CD4-positive, alpha-beta T cell treated with Interleukin-4 for 4 hours (primary cell): Measurements from ENCODE around the gene SCAMP5.

Experiments used
- DNase-seq: peaks from one replicate; pipeline ENCODE4 v3.0.0-alpha.2; 2020

SCAMP5 gene

GRCh38 chr15:74978077-74978476 lies 17.3 kb upstream of the SCAMP5 start:
- DNase-seq, result no peak

DNA sequence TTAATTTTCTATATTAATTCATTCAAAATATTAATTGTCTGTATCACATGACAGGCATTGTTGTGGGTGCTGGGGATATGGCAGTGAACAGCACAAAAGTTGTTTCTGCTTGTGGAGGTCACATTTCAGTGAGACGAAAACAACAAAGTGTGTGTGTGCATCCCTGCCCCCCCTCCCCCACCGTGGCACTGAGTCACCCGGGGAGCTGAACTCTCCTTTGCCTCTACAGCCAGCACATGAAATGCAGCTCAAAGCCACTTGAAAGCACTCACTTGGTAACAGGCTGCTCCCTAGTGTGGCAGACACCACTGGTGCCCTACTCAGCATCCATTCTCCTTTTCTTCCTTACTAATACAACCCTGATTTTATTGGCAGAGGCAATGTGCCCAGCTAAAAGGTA lies 16.9 kb upstream of the SCAMP5 start:
- DNase-seq, result peak; percentile 13

DNA sequence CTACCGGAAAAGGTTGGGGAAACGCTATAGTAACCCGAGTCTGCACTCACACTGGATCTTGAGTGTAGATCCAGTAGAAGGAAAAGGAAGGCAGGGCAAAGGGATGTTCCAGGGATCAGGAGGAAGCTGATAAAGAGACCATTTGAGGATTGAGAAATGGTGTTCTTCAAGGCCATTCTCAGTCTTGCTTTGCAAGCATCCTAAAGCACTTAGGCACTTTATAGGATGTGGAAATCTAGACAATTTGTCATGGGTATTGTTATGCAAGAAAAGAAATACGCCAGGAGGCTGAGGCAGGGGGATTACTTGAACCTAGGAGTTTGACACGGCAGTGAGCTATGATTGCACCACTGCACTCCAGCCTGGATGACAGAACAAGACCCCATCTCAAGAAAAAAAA lies 13.2 kb upstream of the SCAMP5 start:
- no peak for DNase-seq

DNA sequence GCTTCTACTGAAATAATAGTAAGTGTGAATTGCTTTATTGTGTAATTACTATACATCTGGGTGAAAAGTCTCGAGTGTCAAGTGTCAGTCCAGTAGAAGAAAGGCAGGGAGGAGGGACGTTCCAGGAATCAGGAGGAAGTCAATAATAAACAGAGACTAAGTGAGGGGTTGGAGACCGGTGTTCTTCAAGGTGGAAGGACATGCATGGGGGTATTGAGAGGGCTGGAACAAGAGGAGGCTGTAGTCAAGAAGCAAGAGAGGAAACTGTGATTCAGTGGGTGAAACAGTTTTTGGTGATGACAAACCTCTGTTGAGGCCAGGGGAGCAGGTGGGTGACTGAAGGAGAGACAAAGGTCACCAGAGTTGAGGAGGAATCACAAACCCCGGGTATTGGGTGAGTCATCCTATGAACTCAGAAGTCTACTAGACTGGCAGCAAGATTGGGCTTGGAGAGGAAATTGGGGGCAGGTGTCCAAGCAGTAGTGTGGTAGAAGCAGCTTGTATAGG lies 11.6 kb upstream of the SCAMP5 start:
- no peak for DNase-seq

- DNase-seq, result peak; percentile 4
These were observed 7.2 kb upstream of the SCAMP5 start for GRCh38 chr15:74988007-74988800.

GRCh38 chr15:74989527-74989926 lies 5.8 kb upstream of the SCAMP5 start:
- no peak for DNase-seq

DNA sequence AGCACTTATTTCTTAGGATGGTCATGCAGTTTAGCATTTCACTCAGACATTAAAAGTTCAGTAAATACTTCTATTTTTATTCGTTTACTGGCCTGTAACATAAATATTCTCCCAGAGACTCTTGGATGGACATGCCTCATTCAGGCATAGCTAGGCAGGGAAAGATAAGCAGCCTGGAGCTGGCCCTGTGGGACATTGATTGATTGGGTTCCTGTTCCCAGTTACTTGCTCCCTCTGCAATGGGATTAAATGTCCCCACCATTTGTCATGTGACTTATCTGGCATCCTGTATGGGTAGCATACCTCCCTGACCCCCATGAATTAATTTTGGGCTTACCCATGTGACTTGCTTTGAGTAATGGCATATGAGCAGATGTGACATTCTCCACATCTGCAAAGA lies 2.7 kb upstream of the SCAMP5 start:
- DNase-seq, result no peak

DNA sequence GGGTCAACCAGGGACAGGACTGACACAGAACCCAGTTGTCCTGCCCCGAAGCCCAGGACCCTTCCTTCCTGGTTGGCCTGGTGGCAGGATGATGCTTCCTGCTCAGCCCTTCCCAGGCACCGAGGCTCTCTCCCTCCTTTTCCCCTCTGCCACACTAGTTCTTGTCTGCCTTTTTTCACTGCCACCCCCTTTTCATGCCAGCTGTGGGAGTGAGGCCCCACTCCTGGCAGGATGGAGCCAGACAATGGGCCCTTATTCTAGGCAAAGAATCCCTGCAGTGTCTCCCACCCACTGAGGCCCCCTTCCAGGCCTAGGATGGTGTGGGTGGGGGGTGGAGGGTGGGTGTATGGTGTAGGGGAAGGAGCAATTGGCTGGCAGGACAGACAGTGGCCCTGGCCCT lies 1.1 kb upstream of the SCAMP5 start:
- DNase-seq, result no peak

DNA sequence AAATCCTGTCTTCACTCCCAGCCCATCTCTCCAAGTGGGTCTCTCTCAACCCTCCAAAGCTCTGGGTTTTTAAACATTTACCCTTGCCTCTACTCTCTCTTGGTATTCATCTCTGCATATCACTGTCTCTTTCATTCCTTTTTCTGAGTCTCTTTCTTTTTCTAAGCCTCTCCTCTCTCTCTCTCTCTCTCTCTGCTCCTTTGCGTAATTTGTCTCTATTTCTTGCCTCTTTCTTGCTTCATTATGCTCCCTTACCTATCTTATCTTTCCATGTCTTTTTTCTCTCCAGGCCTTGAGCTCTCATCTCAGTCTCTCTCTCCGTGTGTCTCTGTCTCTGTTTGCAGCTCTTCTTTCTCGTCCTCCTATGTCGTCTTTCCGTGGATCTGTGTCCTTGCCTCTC lies 678 bp upstream of the SCAMP5 start:
- no peak for DNase-seq

DNA sequence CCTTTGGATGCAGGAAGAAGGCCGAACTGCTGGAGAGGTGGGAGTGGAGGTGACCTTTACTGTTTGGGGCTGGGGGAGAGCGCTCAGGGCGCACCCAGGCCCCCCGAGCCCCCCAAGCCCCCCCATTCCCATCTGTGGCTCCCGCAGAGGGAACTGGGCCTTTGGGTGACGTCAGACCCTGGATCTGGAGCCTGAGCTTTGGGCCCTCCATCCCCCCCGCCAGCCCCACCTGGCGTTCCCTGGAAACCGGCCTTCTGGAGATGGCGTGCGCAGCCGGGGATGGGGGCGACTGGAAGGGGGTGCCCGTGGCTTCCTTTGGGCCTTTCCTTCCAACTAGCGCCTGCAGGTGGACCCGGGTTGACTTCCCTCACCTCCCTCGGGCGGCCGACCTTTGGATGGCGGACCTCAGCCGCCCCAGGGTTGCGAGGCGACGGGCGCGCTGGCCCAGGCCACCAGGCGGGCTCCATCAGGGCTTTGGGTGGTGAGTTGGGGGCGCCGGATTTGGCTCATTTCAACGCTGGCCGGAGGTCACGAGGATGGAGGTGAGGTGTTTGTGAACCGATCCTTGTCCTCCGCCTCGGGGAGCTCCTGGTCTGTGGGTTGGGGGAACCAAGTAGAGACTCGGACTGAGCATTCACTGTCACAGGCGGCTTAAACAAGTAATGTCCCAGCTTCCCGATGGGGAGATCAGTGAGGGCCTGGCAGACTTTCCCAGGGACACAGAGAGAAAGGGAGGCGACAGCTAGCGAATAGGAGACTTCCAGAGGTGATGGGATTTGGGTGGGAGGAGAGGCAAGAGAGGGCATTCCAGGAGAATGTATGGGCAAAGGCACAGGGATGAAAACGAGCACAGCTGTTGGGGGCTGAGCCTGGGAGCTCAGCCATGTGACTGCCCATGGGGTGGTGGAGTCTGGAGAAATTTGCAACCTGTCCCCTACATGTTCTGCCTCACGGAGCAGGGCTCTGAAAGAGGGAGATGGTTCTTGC lies 709 bp downstream of the SCAMP5 start:
- DNase-seq, result no peak

- DNase-seq, result no peak
These were observed 1.8 kb downstream of the SCAMP5 start for GRCh38 chr15:74997141-74997540.

GRCh38 chr15:74997543-74997942 lies 2.2 kb downstream of the SCAMP5 start:
- DNase-seq, result no peak

- no peak for DNase-seq
These were observed 5.9 kb downstream of the SCAMP5 start for GRCh38 chr15:75001310-75001709.

GRCh38 chr15:75002398-75002797 lies 7.0 kb downstream of the SCAMP5 start:
- DNase-seq, result no peak

- no peak for DNase-seq
These were observed 11.9 kb downstream of the SCAMP5 start for GRCh38 chr15:75007216-75007615.

DNA sequence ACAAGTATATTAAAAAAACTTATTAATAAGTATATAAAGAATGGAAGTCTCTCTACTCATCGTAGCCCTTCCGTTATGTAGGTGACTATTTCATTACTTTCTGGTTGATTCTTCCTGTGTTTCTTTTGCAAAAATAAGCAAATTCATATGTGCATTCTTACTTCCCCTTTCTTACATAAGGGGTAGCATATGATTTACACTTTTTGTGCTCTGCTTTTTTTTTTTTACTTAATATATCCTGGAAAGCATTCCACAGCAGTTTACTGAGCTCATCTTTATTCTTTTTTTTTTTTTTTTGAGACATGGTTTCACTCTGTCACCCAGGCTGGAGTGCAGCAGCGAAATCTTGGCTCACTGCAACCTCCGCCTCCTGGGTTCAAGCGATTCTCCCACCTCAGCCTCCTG lies 12.9 kb downstream of the SCAMP5 start:
- no peak for DNase-seq

GRCh38 chr15:75008629-75009326 lies 13.4 kb downstream of the SCAMP5 start:
- no peak for DNase-seq

- no peak for DNase-seq
These were observed 21.1 kb downstream of the SCAMP5 start for GRCh38 chr15:75016431-75016830.

- DNase-seq, result no peak
These were observed 24.6 kb downstream of the SCAMP5 start for GRCh38 chr15:75019916-75020315.

DNA sequence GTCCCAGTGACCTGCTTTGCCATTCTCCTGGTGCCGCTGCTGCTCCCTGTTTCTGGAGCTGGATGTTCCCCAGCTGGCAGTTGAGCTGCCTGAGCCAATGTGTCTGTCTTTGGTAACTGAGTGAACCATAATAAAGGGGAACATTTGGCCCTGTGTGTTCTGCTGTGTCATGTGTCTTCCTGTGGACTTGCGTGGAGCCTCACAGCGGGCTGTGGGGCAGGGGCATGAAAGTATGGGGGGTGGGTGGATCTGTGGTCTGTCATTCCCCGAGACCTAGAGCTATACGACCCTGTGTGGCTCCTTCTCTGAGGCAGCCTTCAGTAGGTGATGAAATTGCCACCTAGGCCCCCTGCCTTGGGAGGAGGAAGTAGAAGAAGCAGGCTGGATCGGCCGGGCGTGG lies 26.0 kb downstream of the SCAMP5 start:
- DNase-seq, result no peak

DNA sequence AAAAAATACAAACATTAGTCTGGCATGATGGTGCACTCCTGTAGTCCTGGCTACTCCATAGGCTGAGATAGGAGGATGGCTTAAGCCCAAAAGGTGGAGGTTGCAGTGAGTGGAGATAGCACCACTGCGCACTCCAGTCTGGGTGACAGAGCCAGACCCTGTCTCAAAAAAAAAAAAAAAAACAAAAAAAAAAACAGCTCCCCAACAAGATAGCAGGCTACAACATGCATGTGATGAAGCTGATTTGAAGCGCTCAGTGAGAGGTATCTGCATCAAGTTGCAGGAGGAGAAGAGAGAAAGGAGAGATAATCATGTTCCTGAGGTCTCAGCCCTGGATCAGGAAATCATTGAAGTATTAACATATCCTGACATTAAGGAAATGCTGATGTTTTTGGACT lies 27.4 kb downstream of the SCAMP5 start:
- DNase-seq, result no peak

GRCh38 chr15:75023181-75023871 lies 28.0 kb downstream of the SCAMP5 start, which contains the start of gene PPCDC:
Gene PPCDC, plus strand, starts transcription at chr15:75023590. Its CDS starts 4,729 bp downstream, at chr15:75028319.
- DNase-seq, result peak; percentile 95
